Subcutaneous abdominal adipose tissue (tissue), 5 donors: ENCODE measurements around the gene PTPRA.
A peak's percentile ranks its signal among the peaks of the same experiment; 100 is the strongest.
"Not testable (repeated sequence)": the region's sequence is repeated elsewhere in the genome, so short reads cannot be mapped to it uniquely, and the experiment has no call there.

Experiments used
- H3K27ac ChIP-seq: one replicate; pipeline ENCODE4 v1.7.0; 2013; ENCODE audit warnings: low read depth, mild to moderate bottlenecking, inconsistent platforms, low read length, moderate library complexity
- H3K27me3 ChIP-seq, 5 donors: one replicate each; pipeline ENCODE4 v1.7.0; 2013; ENCODE audit warnings: low read length in 5 of 5, inconsistent platforms in 1 of 5; ENCODE audit not compliant: control insufficient read depth in 5 of 5, insufficient read depth in 4 of 5
- H3K36me3 ChIP-seq, 5 donors: one replicate each; pipeline ENCODE4 v1.7.0; 2013; ENCODE audit warnings: low read length in 5 of 5; ENCODE audit not compliant: control insufficient read depth in 5 of 5, insufficient read depth in 5 of 5
- H3K4me1 ChIP-seq, 5 donors: one replicate each; pipeline ENCODE4 v1.7.0; 2013; ENCODE audit warnings: low read length in 5 of 5, mild to moderate bottlenecking in 3 of 5, moderate library complexity in 1 of 5; ENCODE audit not compliant: control insufficient read depth in 5 of 5, insufficient read depth in 5 of 5
- H3K4me3 ChIP-seq, 5 donors: one replicate each; pipeline ENCODE4 v1.7.0; 2013; ENCODE audit warnings: low read length in 5 of 5, low read depth in 1 of 5
- H3K9ac ChIP-seq, 5 donors: one replicate each; pipeline ENCODE4 v1.7.0; 2013; ENCODE audit warnings: low read length in 5 of 5, mild to moderate bottlenecking in 4 of 5, moderate library complexity in 3 of 5
- H3K9me3 ChIP-seq, 5 donors: one replicate each; pipeline ENCODE4 v1.7.0; 2013; ENCODE audit warnings: low read length in 5 of 5; ENCODE audit not compliant: control insufficient read depth in 5 of 5
- donor health status: healthy.
- donor health status: healthy.
- donor health status: healthy.
- donor health status: healthy.
- donor health status: healthy.

The PTPRA gene

DNA sequence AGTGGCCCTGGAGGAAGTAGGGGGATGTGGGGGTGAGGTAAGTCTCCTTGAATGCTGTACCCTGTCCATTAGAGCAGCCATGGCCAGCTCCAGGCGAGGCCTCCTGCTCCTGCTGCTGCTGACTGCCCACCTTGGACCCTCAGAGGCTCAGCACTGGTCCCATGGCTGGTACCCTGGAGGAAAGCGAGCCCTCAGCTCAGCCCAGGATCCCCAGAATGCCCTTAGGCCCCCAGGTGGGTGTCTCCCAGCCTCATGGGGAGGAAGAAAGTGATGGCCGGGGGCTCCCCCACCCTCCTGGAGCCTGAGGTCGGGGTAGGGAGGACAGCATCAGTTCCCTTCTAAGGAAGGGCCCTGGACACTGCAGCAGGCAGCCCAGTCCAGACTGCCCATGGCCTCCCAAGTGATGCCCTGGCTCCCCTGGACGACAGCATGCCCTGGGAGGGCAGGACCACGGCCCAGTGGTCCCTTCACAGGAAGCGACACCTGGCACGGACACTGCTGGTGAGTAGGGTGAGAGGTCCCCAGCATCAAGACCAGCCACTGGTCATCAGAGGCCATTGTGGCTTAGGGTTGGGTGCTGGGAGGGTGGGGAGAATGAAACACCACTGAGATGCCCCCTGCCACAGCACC is 171.2 kb downstream of the PTPRA start:
- Histone ChIP-seq H3K27me3 (no peaks in the 10 kb centered on the region), H3K4me1 (peaks cover 2 to 49% (median 42%) of the 10 kb centered on the region in 5 donors), H3K27ac (no peak overlapping the region), H3K9me3 (no peaks in the 10 kb centered on the region), H3K4me3 (no peak overlapping the region), H3K36me3 (peaks cover 0 to 34% (median 30%) of the 10 kb centered on the region in 5 donors), H3K9ac (no peak overlapping the region)

DNA sequence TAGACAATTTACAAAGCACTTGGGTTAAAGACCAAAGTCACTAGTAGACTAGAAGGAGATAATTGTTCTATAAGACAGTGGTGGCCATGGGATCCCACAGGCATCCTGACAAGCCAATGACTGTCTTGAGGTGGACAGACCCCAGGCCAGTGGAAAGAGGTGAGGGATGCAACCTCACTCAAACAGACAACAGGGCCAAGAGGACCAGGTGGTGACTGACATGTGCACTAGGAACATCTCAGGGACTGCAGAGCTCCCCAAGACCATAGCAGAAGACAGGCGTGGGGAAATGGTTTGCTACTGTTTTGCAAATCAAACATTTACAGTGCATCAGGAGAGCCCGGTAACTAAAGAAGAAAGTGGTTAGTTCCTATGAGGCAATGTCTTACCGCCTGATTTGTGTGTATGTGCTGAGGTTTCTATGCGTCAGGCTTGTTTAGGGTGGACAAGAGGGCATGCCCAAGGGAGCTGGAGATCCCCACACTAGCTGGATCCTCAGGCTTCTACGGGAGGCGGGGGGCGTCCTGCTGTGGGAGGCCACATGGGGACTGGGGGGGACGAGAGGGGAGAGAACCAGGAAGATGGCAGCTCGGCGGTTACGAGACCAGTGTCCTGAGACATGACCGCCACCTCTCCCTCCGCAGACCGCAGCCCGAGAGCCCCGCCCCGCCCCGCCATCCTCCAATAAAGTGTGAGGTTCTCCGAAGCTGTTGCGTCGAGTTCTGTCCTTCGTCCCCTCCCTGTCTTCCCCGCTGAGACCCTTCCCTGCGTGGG is 171.9 kb downstream of the PTPRA start:
- no peaks in the 10 kb centered on the region for H3K27me3 ChIP-seq
- peak overlapping the region; percentile 67 for H3K27ac ChIP-seq
- peaks cover 2 to 49% (median 42%) of the 10 kb centered on the region in 5 donors for H3K4me1 ChIP-seq
- H3K36me3 ChIP-seq: peaks cover 0 to 34% (median 30%) of the 10 kb centered on the region in 5 donors
- H3K9me3 ChIP-seq: no peaks in the 10 kb centered on the region
- H3K9ac ChIP-seq: peak overlapping the region in 4 of 5 donors; percentile 60 to 86 (median 70)
- H3K4me3 ChIP-seq: peak overlapping the region; percentile 74 to 93 (median 88)

DNA sequence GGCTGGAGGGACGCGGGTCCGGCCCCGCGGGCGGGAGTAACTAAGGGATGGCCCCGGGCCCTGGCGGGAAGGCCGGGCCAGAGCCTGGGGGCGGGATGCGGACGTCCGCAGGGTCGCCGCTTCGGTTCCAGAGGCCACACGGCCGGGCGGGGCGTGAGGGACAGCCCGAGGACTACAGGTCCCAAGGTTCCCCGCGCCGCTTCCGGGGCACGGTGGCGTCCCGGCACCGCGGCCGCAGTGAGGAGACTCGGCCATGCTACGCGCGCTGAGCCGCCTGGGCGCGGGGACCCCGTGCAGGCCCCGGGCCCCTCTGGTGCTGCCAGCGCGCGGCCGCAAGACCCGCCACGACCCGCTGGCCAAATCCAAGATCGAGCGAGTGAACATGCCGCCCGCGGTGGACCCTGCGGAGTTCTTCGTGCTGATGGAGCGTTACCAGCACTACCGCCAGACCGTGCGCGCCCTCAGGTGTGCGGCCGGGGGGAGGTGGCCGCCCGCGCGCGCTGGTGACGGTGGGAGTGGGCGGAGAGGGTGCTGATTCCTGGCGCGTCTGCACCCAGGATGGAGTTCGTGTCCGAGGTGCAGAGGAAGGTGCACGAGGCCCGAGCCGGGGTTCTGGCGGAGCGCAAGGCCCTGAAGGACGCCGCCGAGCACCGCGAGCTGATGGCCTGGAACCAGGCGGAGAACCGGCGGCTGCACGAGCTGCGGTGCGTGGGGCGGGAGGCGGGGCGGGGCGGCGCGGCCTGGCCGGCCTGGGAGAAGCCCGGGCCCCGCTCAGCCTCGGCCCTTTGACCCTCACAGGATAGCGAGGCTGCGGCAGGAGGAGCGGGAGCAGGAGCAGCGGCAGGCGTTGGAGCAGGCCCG is 172.8 kb downstream of the PTPRA start, which contains the start of gene MRPS26:
Gene MRPS26, plus strand, starts transcription at position 237 of the 861 bp plus-strand sequence. Its CDS starts 17 bp downstream, at position 254.
- Histone ChIP-seq H3K4me3 (peak within 1 kb of the TSS; percentile 74 to 93 (median 88)), H3K4me1 (peaks cover 2 to 49% (median 42%) of the 10 kb centered on the region in 5 donors), H3K27ac (peak within 1 kb of the TSS; percentile 67), H3K36me3 (peaks cover 0 to 28% (median 26%) of the 10 kb centered on the region in 5 donors), H3K9ac (peak within 1 kb of the TSS; percentile 3 to 86 (median 70)), H3K27me3 (no peaks in the 10 kb centered on the region), H3K9me3 (no peaks in the 10 kb centered on the region)

DNA sequence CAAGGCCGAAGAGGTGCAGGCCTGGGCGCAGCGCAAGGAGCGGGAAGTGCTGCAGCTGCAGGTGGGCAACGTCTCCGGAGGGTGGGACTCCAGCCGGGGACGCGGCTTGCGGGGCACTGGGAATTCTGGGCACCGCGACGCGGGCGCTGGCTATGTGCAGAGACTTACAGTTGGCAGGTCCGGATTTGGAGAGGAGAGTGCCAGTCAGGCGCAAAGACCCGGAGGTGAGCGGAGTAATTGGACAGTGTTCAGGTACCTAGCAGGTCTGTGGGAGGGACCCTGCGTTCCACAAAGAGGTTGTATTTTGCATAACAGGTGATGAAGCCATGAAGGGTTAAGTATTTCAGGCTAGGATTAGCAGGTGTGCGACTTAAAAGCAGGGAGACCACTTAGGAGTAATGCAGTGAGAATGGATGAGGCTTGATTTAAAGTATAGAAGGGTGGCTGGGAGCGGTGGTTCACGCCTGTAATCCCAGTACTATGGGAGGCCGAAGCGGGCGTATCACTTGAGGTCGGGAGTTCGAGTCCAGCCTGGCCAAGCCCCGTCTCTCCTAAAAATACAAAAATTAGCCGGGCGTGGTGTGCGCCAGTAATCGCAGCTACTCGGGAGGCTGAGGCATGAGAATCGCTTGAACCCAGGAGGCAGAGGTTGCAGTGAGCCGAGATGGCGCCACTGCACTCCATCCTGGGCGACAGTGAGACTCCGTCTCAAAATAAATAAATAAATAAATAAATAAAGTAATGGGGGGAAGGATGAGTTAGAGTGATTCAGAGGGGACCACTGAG is 173.6 kb downstream of the PTPRA start:
- peak overlapping the region; percentile 74 to 93 (median 88) for H3K4me3 ChIP-seq
- no peaks in the 10 kb centered on the region for H3K27me3 ChIP-seq
- peak overlapping the region; percentile 67 for H3K27ac ChIP-seq
- H3K36me3 ChIP-seq: peaks cover 0 to 28% (median 26%) of the 10 kb centered on the region in 5 donors
- H3K4me1 ChIP-seq: peaks cover 2 to 44% (median 38%) of the 10 kb centered on the region in 5 donors
- peak overlapping the region; percentile 3 to 86 (median 70) for H3K9ac ChIP-seq
- H3K9me3 ChIP-seq: no peaks in the 10 kb centered on the region

DNA sequence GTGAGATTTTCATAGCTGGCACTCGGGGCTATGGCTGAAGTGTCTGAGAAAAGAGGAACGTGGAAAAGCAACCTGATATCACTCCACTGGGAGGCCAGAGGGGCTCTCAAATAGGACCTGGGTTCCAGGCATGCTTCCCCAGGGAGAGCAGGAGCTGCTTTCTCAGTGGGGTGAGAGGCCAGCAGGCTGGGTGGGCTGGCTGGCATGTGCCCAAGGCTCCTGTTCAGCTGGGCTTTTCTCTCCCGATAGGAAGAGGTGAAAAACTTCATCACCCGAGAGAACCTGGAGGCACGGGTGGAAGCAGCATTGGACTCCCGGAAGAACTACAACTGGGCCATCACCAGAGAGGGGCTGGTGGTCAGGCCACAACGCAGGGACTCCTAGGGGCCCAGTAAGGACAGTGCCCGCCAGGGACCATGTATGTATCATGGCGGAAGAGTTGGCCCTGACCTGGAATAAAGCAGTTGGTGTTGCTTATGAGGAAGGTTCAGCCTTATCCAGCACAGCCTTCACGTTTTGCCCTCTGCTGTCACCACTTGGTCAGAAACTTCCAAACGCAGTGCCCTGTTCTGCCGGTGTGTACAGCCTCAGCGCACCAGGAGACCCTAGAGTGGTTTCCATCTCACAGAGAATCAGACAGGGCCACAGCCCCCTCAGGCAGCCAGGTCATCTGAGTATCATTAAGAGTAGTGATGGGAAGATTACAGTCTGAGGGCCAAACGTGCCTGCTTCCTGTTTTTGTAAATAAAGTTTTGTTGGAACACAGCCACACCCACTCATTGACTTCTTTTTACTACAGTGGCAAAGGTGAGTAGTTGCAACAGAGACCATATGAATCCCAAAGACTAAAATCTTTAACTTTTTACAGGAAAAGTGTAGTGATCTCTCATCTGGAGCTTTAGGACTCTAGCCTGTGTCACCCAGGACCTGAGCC is 174.5 kb downstream of the PTPRA start:
- H3K9ac ChIP-seq: no peak overlapping the region
- peaks cover 0 to 28% (median 26%) of the 10 kb centered on the region in 5 donors for H3K36me3 ChIP-seq
- no peak overlapping the region for H3K27ac ChIP-seq
- peaks cover 2 to 35% (median 29%) of the 10 kb centered on the region in 5 donors for H3K4me1 ChIP-seq
- no peak overlapping the region for H3K4me3 ChIP-seq
- H3K9me3 ChIP-seq: no peaks in the 10 kb centered on the region
- no peaks in the 10 kb centered on the region for H3K27me3 ChIP-seq

DNA sequence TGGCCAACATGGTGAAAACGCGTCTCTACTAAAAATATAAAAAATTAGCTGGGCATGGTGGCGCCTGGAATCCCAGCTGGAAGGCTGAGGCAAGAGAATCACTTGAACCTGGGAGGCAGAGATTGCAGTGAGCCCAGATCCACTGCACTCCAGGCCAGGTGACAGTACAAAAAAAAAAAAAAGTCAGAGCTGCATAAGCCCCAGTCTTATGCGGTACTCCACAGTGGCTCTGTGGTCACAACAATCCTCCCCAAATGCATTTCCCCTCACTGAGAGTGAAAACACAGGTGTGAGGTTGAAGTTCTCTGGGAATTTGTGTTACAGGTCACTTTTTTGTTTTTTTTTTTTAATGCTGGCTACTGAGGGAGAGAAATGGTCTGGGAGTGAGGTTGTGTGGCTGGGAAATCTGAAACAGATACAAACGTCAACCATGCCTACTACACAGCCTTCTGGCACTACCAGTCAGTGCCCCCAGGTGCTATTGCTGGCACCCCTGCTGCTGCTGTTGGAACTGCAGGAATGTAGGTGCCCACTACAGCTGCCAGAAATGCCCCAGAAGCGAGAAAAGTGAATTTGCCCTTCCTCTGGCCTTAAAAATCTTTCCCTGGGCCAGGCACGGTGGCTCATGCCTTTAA is 178.2 kb downstream of the PTPRA start:
- Histone ChIP-seq H3K36me3 (peaks cover 0 to 28% (median 26%) of the 10 kb centered on the region in 5 donors), H3K9me3 (no peaks in the 10 kb centered on the region), H3K27me3 (no peaks in the 10 kb centered on the region), H3K27ac (no peak overlapping the region), H3K9ac (no peak overlapping the region), H3K4me3 (no peak overlapping the region), H3K4me1 (peaks cover 2 to 20% (median 7%) of the 10 kb centered on the region in 5 donors)

DNA sequence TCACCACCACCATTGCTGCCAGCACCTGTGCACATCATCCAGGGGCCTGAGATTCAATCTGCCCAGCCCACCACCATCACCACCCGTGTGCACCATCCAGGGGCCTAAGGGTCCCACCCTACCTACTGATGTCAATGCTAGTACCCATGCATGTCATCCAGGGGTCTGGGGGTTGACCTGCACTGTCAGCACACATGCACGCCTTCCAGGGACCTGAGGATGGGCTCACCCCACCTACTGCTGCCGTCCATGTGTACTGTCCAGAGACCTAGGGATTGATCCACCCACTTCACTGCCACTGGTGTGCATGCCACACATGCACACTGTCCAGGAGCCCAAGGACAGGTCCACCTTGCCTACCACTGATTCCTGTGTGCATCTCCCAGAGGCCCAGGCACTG is 186.2 kb downstream of the PTPRA start:
- Histone ChIP-seq H3K9ac (no peak overlapping the region), H3K27ac (no peak overlapping the region), H3K4me1 (peaks cover 0 to 7% (median 5%) of the 10 kb centered on the region in 5 donors), H3K4me3 (no peak overlapping the region), H3K9me3 (no peaks in the 10 kb centered on the region), H3K27me3 (no peaks in the 10 kb centered on the region), H3K36me3 (no peaks in the 10 kb centered on the region)

DNA sequence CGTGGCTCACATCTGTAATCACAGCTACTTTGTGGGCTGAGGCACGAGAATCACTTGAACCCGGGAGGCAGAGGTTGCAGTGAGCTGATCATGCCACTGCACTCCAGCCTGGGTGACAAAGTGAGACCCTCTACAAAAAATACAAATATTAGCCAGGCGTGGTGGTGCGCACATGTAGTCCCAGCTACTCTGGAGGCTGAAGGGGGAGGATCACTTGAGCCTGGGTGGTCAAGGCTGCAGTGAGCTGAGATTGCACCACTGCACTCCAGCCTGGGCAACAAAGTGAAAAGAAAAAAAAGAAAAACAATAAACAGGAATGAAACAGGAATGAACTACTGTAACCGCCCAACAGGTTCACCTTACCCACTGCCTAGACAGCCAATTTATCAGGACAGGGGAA is 190.8 kb downstream of the PTPRA start:
- H3K9ac ChIP-seq, H3K27me3 ChIP-seq, H3K9me3 ChIP-seq, H3K36me3 ChIP-seq, H3K27ac ChIP-seq, H3K4me3 ChIP-seq: not testable (repeated sequence)
- peaks cover 2 to 35% (median 23%) of the 10 kb centered on the region in 5 donors for H3K4me1 ChIP-seq
